T-helper 2 cell treated with Interferon-gamma antibody and Interleukin-4, amounts not matched to agents 5 μg/mL and 100 μg/mL, for 36 hours (primary cell): ENCODE data around the gene SMAD3.
A peak's percentile ranks its signal among the peaks of the same experiment; 100 is the strongest.

ENCODE experiments used
- DNase-seq: peaks from one replicate; pipeline ENCODE4 v3.0.0; 2021; ENCODE audit warnings: low spot score
- H3K27ac Mint-ChIP-seq: one replicate; pipeline ENCODE4 v1.8.0; 2021; ENCODE audit warnings: mild to moderate bottlenecking, mixed read lengths
- H3K27me3 Mint-ChIP-seq: one replicate; pipeline ENCODE4 v1.8.0; 2021; ENCODE audit warnings: low read depth, mixed read lengths
- H3K36me3 Mint-ChIP-seq: one replicate; pipeline ENCODE4 v1.8.0; 2021; ENCODE audit warnings: low read depth, mixed read lengths
- H3K4me1 Mint-ChIP-seq: one replicate; pipeline ENCODE4 v1.8.0; 2021; ENCODE audit warnings: low read depth, mixed read lengths
- H3K4me3 Mint-ChIP-seq: one replicate; pipeline ENCODE4 v1.8.0; 2022; ENCODE audit warnings: mild to moderate bottlenecking, moderate library complexity, mixed read lengths
- H3K9me3 Mint-ChIP-seq: one replicate; pipeline ENCODE4 v1.8.0; 2021; ENCODE audit warnings: mixed read lengths

Gene SMAD3

DNA sequence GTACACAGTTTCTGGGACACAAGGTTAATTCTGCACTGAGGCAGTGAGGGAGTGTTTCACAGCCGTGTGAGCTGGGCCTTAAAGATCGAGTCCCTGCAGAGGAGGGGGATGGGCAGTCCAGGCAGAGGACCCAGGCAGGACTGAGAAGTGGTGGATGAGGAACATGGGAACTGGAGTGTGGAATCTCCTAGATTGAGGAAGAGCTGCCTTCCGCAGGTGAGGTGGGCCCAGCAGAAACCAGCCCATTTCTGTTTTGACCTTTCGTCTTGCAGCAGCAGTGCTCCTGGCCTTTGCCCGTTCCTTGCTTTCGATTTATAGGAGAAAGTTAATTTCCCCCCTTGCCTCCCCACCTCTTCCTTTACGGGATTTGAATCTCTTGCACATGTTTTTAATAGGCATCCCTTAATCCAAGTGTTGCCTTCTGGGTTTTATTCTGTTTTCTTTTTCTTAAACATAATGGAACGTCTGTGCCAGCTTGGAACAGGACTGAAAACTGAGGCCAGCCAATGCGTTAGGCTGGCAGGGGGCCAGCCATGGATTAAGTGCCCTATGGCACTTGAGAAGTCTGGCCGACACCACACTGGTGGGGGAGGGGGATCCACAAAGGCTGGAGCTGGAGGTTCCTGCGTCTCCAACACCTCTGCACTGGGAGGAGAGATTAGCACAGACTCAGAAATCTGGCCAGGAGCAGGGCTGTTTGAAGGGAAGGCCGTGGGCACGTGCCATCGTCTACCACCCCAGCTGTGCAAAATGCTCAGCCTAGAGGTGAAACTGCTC is 111.0 kb downstream of the SMAD3 start:
- H3K27me3 Mint-ChIP-seq: no peaks in the 10 kb centered on the region
- no peak overlapping the region for H3K4me3 Mint-ChIP-seq
- peak overlapping the region; percentile 23 for H3K27ac Mint-ChIP-seq
- H3K36me3 Mint-ChIP-seq: peaks cover 59% of the 10 kb centered on the region
- no peak for DNase-seq
- no peaks in the 10 kb centered on the region for H3K9me3 Mint-ChIP-seq
- H3K4me1 Mint-ChIP-seq: peaks cover 21% of the 10 kb centered on the region

- DNase-seq: no peak
- no peaks in the 10 kb centered on the region for H3K27me3 Mint-ChIP-seq
- no peaks in the 10 kb centered on the region for H3K9me3 Mint-ChIP-seq
- H3K36me3 Mint-ChIP-seq: peaks cover 64% of the 10 kb centered on the region
- no peak overlapping the region for H3K4me3 Mint-ChIP-seq
- peaks cover 20% of the 10 kb centered on the region for H3K4me1 Mint-ChIP-seq
- H3K27ac Mint-ChIP-seq: no peak overlapping the region
Observed at GRCh38 chr15:67177752-67178151, 112.3 kb downstream of the SMAD3 start.

GRCh38 chr15:67178569-67179210 is 113.3 kb downstream of the SMAD3 start:
- peaks cover 59% of the 10 kb centered on the region for H3K36me3 Mint-ChIP-seq
- H3K27me3 Mint-ChIP-seq: no peaks in the 10 kb centered on the region
- H3K27ac Mint-ChIP-seq: peak overlapping the region; percentile 2
- H3K9me3 Mint-ChIP-seq: no peaks in the 10 kb centered on the region
- H3K4me1 Mint-ChIP-seq: peaks cover 17% of the 10 kb centered on the region
- H3K4me3 Mint-ChIP-seq: no peak overlapping the region
- no peak for DNase-seq

- Mint-ChIP-seq H3K9me3 (no peaks in the 10 kb centered on the region), H3K27me3 (no peaks in the 10 kb centered on the region), H3K4me1 (peaks cover 11% of the 10 kb centered on the region), H3K36me3 (peaks cover 59% of the 10 kb centered on the region), H3K27ac (no peak overlapping the region), H3K4me3 (no peak overlapping the region)
- DNase-seq: no peak
Observed at GRCh38 chr15:67179411-67179995, 114.1 kb downstream of the SMAD3 start.

DNA sequence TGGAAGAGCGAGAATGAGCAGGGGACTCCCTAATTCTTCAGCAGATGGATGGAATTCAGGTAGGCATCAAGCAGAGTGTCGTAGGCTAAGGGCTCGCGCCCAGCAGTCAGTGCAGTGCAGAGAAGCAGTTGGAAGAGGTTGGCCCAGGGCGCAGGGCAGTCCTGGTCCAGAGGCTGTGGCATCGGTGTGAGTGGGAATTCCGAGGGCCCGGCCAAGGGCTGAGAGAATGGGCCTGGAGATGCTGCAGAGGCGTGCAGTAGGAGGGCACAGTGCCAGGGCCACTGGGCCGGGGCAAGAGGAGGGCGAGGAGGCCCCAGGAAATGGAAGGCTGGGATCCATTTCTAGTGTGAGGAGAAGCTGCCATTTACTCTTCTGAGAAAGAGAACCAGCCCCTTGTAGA is 114.6 kb downstream of the SMAD3 start:
- Mint-ChIP-seq H3K27me3 (no peaks in the 10 kb centered on the region), H3K27ac (no peak overlapping the region), H3K9me3 (no peaks in the 10 kb centered on the region), H3K4me3 (no peak overlapping the region), H3K4me1 (peaks cover 10% of the 10 kb centered on the region), H3K36me3 (peaks cover 60% of the 10 kb centered on the region)
- no peak for DNase-seq

GRCh38 chr15:67180514-67181191 is 115.3 kb downstream of the SMAD3 start:
- H3K36me3 Mint-ChIP-seq: peaks cover 62% of the 10 kb centered on the region
- H3K4me1 Mint-ChIP-seq: peaks cover 10% of the 10 kb centered on the region
- H3K9me3 Mint-ChIP-seq: no peaks in the 10 kb centered on the region
- DNase-seq: no peak
- no peak overlapping the region for H3K4me3 Mint-ChIP-seq
- no peaks in the 10 kb centered on the region for H3K27me3 Mint-ChIP-seq
- no peak overlapping the region for H3K27ac Mint-ChIP-seq

DNA sequence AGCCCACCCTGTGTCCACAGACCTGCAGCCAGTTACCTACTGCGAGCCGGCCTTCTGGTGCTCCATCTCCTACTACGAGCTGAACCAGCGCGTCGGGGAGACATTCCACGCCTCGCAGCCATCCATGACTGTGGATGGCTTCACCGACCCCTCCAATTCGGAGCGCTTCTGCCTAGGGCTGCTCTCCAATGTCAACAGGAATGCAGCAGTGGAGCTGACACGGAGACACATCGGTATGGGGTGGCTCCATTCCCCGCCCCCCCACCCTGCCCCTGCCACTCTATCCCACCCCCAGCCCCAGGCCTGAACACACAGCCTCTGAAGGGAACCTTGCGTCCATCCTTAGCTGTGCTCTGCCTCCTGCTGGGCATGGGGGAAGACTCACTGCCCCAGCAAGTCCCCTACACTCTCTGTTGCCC is 115.8 kb downstream of the SMAD3 start:
- Mint-ChIP-seq H3K9me3 (no peaks in the 10 kb centered on the region), H3K27me3 (no peaks in the 10 kb centered on the region), H3K27ac (no peak overlapping the region), H3K4me3 (no peak overlapping the region), H3K36me3 (peaks cover 61% of the 10 kb centered on the region), H3K4me1 (peaks cover 10% of the 10 kb centered on the region)
- DNase-seq: no peak

DNA sequence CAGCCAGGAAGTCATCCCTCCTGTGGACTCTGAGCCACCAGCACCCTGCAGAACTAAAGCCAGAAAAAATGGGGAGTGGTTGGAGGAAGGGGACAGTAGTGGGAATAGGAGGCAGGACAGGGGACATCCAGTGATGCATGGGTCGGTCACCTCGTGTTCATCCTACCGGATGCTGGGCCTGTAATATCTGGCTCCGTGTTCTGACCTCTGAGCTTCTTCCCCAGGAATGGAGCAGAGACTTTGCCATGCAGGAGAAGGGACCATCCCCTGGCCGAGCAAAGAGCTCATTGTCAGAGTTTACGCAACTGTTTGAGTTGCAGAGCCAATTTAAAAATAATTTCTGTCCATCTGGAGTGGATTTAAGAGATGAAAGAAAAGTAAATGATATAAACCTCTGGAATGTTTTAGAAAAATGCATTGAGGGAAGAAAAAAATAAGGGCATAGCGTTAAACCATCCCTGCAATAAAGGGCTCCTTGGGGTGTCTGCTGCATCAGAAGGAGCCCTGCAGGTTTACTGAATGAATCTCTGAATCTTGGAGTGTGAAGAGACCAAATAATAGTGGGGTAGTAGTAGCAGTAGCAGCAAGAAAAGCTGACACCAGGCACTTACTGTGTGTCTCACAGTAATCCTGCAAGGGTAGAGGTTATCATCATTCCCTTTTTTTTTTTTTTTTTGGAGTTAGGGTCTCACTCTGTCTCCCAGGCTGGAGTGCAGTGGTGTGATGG is 118.2 kb downstream of the SMAD3 start:
- Mint-ChIP-seq H3K9me3 (no peaks in the 10 kb centered on the region), H3K36me3 (peaks cover 65% of the 10 kb centered on the region), H3K27me3 (no peaks in the 10 kb centered on the region), H3K4me3 (no peak overlapping the region), H3K27ac (no peak overlapping the region), H3K4me1 (peaks cover 8% of the 10 kb centered on the region)
- DNase-seq: no peak

DNA sequence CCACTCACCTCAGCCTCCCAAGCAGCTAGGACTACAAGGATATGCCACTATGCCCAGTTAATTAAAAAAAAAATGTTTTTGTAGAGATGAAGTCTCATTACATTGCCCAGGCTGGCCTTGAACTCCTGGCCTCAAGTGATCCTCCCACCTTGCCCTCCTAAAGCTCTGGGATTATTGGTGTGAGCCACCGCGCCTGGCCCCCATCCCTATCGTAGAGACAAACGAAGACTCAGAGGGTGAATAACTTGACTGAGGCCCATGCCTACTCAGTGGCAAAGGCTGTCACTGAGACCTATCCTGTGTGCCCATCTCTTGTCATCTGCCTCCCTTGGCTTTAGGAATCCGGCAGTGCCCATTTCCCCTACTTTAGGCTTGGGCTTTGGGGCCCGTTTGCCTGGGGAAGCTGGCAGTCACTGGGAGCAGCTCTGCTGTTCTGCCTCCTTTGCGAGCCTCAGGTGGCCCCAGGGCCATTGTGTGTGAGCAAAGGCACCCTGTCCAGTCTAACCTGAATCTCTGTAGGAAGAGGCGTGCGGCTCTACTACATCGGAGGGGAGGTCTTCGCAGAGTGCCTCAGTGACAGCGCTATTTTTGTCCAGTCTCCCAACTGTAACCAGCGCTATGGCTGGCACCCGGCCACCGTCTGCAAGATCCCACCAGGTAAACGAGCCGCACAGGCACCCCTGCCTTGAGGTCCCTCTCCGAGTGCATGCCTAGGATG is 119.0 kb downstream of the SMAD3 start:
- no peaks in the 10 kb centered on the region for H3K9me3 Mint-ChIP-seq
- no peak for DNase-seq
- H3K4me1 Mint-ChIP-seq: peaks cover 8% of the 10 kb centered on the region
- peaks cover 66% of the 10 kb centered on the region for H3K36me3 Mint-ChIP-seq
- no peak overlapping the region for H3K27ac Mint-ChIP-seq
- no peaks in the 10 kb centered on the region for H3K27me3 Mint-ChIP-seq
- no peak overlapping the region for H3K4me3 Mint-ChIP-seq

GRCh38 chr15:67185051-67185450 is 119.6 kb downstream of the SMAD3 start:
- no peaks in the 10 kb centered on the region for H3K9me3 Mint-ChIP-seq
- DNase-seq: no peak
- peaks cover 68% of the 10 kb centered on the region for H3K36me3 Mint-ChIP-seq
- no peak overlapping the region for H3K27ac Mint-ChIP-seq
- H3K4me3 Mint-ChIP-seq: no peak overlapping the region
- no peaks in the 10 kb centered on the region for H3K27me3 Mint-ChIP-seq
- H3K4me1 Mint-ChIP-seq: peaks cover 8% of the 10 kb centered on the region

DNA sequence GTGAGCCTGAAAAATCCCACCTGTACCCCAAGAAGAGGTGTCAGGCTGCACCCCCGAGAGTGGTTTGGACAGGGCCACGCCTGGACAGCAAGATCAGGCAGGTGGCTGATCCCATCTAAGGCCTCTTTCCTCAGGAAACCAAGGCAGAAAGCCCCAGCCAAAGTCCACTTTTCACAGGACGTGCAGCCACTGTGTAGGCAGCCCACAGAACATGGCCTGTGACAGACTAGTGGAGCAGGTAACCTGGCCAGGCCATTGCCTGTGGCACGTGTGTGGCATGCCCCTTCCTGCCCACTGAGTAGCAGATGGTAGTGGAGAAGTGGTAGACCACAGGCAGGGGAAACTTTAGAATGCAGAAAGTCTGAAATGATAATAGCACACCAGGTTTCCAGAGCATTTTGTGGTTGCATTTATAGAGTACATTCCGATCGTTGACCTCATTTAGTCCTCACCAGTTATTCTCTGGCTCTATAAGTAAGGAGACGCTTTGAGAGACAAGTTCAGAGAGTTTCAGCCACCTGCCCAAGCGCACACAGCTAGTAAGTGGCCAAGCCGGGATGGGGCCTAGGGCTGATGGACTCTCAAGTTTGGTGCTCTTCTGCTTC is 120.3 kb downstream of the SMAD3 start:
- Mint-ChIP-seq H3K4me1 (peaks cover 8% of the 10 kb centered on the region), H3K27ac (peak overlapping the region; percentile 47), H3K36me3 (peaks cover 68% of the 10 kb centered on the region), H3K27me3 (no peaks in the 10 kb centered on the region), H3K4me3 (no peak overlapping the region), H3K9me3 (no peaks in the 10 kb centered on the region)
- DNase-seq: no peak

- Mint-ChIP-seq H3K9me3 (no peaks in the 10 kb centered on the region), H3K36me3 (peaks cover 74% of the 10 kb centered on the region), H3K4me3 (no peak overlapping the region), H3K27ac (peak overlapping the region; percentile 47), H3K4me1 (peaks cover 8% of the 10 kb centered on the region), H3K27me3 (no peaks in the 10 kb centered on the region)
- DNase-seq: no peak
Observed at GRCh38 chr15:67186226-67186649, 120.8 kb downstream of the SMAD3 start.

- Mint-ChIP-seq H3K4me1 (peaks cover 8% of the 10 kb centered on the region), H3K27ac (no peak overlapping the region), H3K36me3 (peaks cover 71% of the 10 kb centered on the region), H3K4me3 (no peak overlapping the region), H3K27me3 (no peaks in the 10 kb centered on the region), H3K9me3 (no peaks in the 10 kb centered on the region)
- DNase-seq: no peak
Observed at GRCh38 chr15:67186688-67187087, 121.3 kb downstream of the SMAD3 start.
